K562 (cell line): Measurements from ENCODE around the gene IFT122. TPM values are rescaled to one million over a fixed set of nuclear protein-coding genes. Genes with fewer than 3 reads are reported as not detected.
"Not testable (repeated sequence)": the region's sequence is repeated elsewhere in the genome, so short reads cannot be mapped to it uniquely, and the experiment has no call there.

Experiments used
- ATAC-seq: fragments of 200-7000 bp; cut with Tn5 transposase; 3 replicates; pipeline ENCODE4 v1.9.1; 2020; ENCODE audit warnings: moderate library complexity
- BruUV-seq: library from RNA; stranded (reverse); fragments of 400-500 nt; replicated peaks from 2 replicates; lab custom pipeline; 2021; lab: Mats Ljungman, UMichigan
- CTCF ChIA-PET: fragments of 300-600 bp; formaldehyde crosslinking; extraction: SDS; loops from one replicate; lab custom pipeline; 2021; ENCODE audit warnings: low intra/inter-chr PET ratio; lab: Yijun Ruan, JAX
- POLR2A ChIA-PET: fragments of 300-600, 350-650 bp; sonication (Branson Sonifier 250); formaldehyde crosslinking; extraction: SDS; loops from one replicate; lab custom pipeline; 2021; ENCODE audit warnings: antibody characterized with exemption, inconsistent platforms; lab: Yijun Ruan, JAX
- DNase-seq, 4 experiments: peaks; one replicate each; pipeline versions ENCODE4 v3.0.0 to v3.0.0-alpha.2; 2011 to 2018; ENCODE audit warnings: low spot score in 3 of 4, mixed read lengths in 3 of 4; ENCODE audit errors: extremely low read depth in 1 of 4
- FAIRE-seq: peaks from 2 replicates; lab custom pipeline; 2011; peaks lifted over from hg19 to GRCh38; lab: Jason Lieb, UNC
- H2AFZ ChIP-seq: 2 replicates; pipeline ENCODE4 v1.6.0; 2011; ENCODE audit warnings: low read depth, low read length, control low read depth, inconsistent platforms
- H3K27ac ChIP-seq: fragments of 200-600 bp; 3 replicates; pipeline ENCODE4 v1.8.0; 2011; ENCODE audit warnings: low read depth, mild to moderate bottlenecking, control low read depth, inconsistent platforms, low read length, moderate library complexity, mixed read lengths; ENCODE audit errors: extremely low read depth
- H3K27me3 ChIP-seq, 2 experiments: fragments of 300-600 bp in 1 of 2; 2 replicates in 1 of 2; 3 replicates in 1 of 2; pipeline versions ENCODE4 v1.6.0 to v1.8.0; 2011; ENCODE audit warnings: inconsistent platforms in 2 of 2, low read length in 2 of 2, mild to moderate bottlenecking in 1 of 2, mixed read lengths in 1 of 2, moderate library complexity in 1 of 2; ENCODE audit not compliant: control insufficient read depth in 2 of 2, insufficient read depth in 2 of 2
- H3K36me3 ChIP-seq: fragments of 300-600 bp; 3 replicates; pipeline ENCODE4 v1.8.0; 2011; ENCODE audit warnings: mild to moderate bottlenecking, low read length, inconsistent platforms; ENCODE audit not compliant: control insufficient read depth, insufficient read depth
- H3K4me1 ChIP-seq, 2 experiments: fragments of 200-600 bp in 1 of 2; replicated peaks in 1 of 2; 2 replicates in 1 of 2; 3 replicates in 1 of 2; pipeline versions ENCODE4 v1.5.1 to v1.8.0; 2011; ENCODE audit warnings: inconsistent platforms in 2 of 2, low read length in 2 of 2, mild to moderate bottlenecking in 1 of 2, mixed read lengths in 1 of 2, moderate library complexity in 1 of 2; ENCODE audit not compliant: control insufficient read depth in 2 of 2, insufficient read depth in 2 of 2
- H3K4me2 ChIP-seq: 2 replicates; pipeline ENCODE4 v1.6.1; 2011; ENCODE audit warnings: low read length, control low read depth, inconsistent platforms, mixed read lengths; ENCODE audit not compliant: insufficient read depth
- H3K4me3 ChIP-seq: fragments of 200-600 bp; sonication (generic), shearing (Covaris generic); 2 replicates; pipeline ENCODE4 v1.5.1; 2016; ENCODE audit warnings: control low read depth, inconsistent platforms
- H3K79me2 ChIP-seq: fragments of 200-600 bp; 3 replicates; pipeline ENCODE4 v1.8.0; 2011; ENCODE audit warnings: low read length, inconsistent platforms; ENCODE audit not compliant: control insufficient read depth, insufficient read depth
- H3K9ac ChIP-seq, 2 experiments: 2 replicates each; pipeline versions ENCODE4 v1.6.0 to v1.6.1; 2011; ENCODE audit warnings: low read depth in 2 of 2, low read length in 2 of 2, control low read depth in 1 of 2, inconsistent platforms in 1 of 2, mild to moderate bottlenecking in 1 of 2, mixed read lengths in 1 of 2; ENCODE audit not compliant: insufficient read depth in 1 of 2
- H3K9me1 ChIP-seq: one replicate; pipeline ENCODE4 v1.6.0; 2011; ENCODE audit warnings: inconsistent platforms, mild to moderate bottlenecking, low read length, moderate library complexity; ENCODE audit not compliant: control insufficient read depth, insufficient read depth
- H3K9me3 ChIP-seq: replicated peaks from 2 replicates; pipeline ENCODE4 v1.5.1; 2011; ENCODE audit warnings: low read depth, low read length, inconsistent platforms; ENCODE audit not compliant: control insufficient read depth, insufficient read depth
- H4K20me1 ChIP-seq: replicated peaks from 2 replicates; pipeline ENCODE4 v1.6.1; 2011; ENCODE audit warnings: low read length, inconsistent platforms, mixed read lengths; ENCODE audit not compliant: control insufficient read depth, insufficient read depth
- CSDE1 ChIP-seq, 2 experiments: fragments of 450-650 bp; IDR thresholded peaks; 2 replicates each; pipeline ENCODE4 v1.6.1; 2016; ENCODE audit warnings: mild to moderate bottlenecking in 1 of 2
- ERF ChIP-seq: fragments of 450-650 bp; formaldehyde crosslinking; IDR thresholded peaks from 2 replicates; pipeline ENCODE4 v1.4.0; 2020; ENCODE audit warnings: mild to moderate bottlenecking, mixed read lengths
- SRSF7 ChIP-seq: fragments of 200-400 bp; formaldehyde crosslinking; optimal IDR thresholded peaks from 2 replicates; pipeline ENCODE3; 2017; ENCODE audit warnings: mild to moderate bottlenecking, low read depth, low read length
- ZBTB17 ChIP-seq: fragments of 450-650 bp; formaldehyde crosslinking; IDR thresholded peaks from 2 replicates; pipeline ENCODE4 v1.4.0; 2020; ENCODE audit warnings: mild to moderate bottlenecking
- WGBS: fragments of 100-300 bp; shearing (Covaris generic); methylation state at CpG from one replicate; pipeline ENCODE4 v1.1.6; 2016; ENCODE audit warnings: low coverage, mixed read lengths; ENCODE audit not compliant: insufficient coverage; ENCODE audit errors: missing lambda C conversion rate; 5-methylcytosine and 5-hydroxymethylcytosine counted together
- in situ Hi-C: fragments of 300-500 bp; cut with MboI; formaldehyde crosslinking; loops from 4 replicates; pipeline ENCODE4 v1.15.0; 2018; ENCODE audit warnings: inconsistent platforms, mixed read lengths
- intact Hi-C: fragments of 100-400 bp; cut with micrococcal nuclease; formaldehyde crosslinking; loops from 2 replicates; pipeline ENCODE4 v1.14.2; 2022
- polyA plus RNA-seq, 8 experiments: library from polyadenylated mRNA; depleted of rRNA in 4 of 8; stranded (reverse) in 5 of 8; unstranded in 3 of 8; fragments of >200 nt; fragmentation: Nextera tagmentation in 2 of 8; fragmentation: Illumina TruSeq in 1 of 8; extraction: Ambion mirVana in 2 of 8; extraction: Trizol in 1 of 8; gene quantifications; 2 replicates each; pipeline versions ENCODE4 v1.2.1 to v1.2.3, GENCODE V29; 2011 to 2014; ENCODE audit warnings: inconsistent platforms in 1 of 8, missing spikeins in 1 of 8
- total RNA-seq, 7 experiments: library from RNA; depleted of rRNA in 6 of 7; stranded (reverse); fragments of >200 nt in 6 of 7; fragmentation: Illumina TruSeq in 2 of 7; extraction: Trizol in 2 of 7; gene quantifications; 2 replicates each; pipeline versions ENCODE4 v1.2.1 to v1.2.3, GENCODE V29; 2011 to 2021; ENCODE audit warnings: low replicate concordance in 1 of 7
- TF ChIP-seq, protein P1 (sequence below), 2 experiments: fragments of 450-650 bp in 1 of 2; sonication (generic) in 1 of 2; formaldehyde crosslinking in 1 of 2; IDR thresholded peaks; 2 replicates each; pipeline versions ENCODE4 v1.7.1 to v1.9.0; 2016 to 2022; ENCODE audit warnings: inconsistent platforms in 1 of 2, mild to moderate bottlenecking in 1 of 2, missing genetic modification reagents in 1 of 2

Gene IFT122
- total and polyA plus RNA-seq, 9 of the 15 experiments (the other 6 are each of a cell fraction or from before 2014, with no cell fraction given): 2.4 to 11.5 (median 7.7) TPM

DNA sequence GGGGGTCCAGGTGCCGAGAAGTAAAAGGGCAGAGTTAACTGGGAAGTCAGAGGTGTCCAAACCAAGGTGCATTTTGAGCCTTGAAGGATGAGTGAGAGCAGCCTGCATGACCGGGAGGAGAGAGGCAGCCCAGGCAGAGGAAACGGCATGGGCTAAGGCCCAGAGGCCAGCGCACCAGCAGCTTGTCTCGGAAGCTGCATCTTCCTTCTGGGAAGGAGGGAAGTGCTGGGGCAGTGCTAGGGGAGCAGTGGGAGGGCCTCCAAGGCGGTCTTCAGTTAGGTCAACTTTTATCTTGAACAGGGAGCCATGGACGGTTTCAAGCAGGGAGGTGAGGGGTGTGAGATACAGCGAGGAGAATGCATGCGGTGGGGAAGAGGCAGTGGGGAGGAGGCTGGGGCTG, 104.0 kb downstream of the IFT122 start (continued):
- TF ChIP-seq, protein P1, sequence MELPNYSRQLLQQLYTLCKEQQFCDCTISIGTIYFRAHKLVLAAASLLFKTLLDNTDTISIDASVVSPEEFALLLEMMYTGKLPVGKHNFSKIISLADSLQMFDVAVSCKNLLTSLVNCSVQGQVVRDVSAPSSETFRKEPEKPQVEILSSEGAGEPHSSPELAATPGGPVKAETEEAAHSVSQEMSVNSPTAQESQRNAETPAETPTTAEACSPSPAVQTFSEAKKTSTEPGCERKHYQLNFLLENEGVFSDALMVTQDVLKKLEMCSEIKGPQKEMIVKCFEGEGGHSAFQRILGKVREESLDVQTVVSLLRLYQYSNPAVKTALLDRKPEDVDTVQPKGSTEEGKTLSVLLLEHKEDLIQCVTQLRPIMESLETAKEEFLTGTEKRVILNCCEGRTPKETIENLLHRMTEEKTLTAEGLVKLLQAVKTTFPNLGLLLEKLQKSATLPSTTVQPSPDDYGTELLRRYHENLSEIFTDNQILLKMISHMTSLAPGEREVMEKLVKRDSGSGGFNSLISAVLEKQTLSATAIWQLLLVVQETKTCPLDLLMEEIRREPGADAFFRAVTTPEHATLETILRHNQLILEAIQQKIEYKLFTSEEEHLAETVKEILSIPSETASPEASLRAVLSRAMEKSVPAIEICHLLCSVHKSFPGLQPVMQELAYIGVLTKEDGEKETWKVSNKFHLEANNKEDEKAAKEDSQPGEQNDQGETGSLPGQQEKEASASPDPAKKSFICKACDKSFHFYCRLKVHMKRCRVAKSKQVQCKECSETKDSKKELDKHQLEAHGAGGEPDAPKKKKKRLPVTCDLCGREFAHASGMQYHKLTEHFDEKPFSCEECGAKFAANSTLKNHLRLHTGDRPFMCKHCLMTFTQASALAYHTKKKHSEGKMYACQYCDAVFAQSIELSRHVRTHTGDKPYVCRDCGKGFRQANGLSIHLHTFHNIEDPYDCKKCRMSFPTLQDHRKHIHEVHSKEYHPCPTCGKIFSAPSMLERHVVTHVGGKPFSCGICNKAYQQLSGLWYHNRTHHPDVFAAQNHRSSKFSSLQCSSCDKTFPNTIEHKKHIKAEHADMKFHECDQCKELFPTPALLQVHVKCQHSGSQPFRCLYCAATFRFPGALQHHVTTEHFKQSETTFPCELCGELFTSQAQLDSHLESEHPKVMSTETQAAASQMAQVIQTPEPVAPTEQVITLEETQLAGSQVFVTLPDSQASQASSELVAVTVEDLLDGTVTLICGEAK (IDR thresholded peaks at IDR 0.05): no peak
- TF ChIP-seq, protein P1 (CRISPR knock-in tag; IDR thresholded peaks at IDR 0.05): no peak
- TF ChIP-seq ZBTB17 (no peak), ERF (no peak), SRSF7 (no peak), CSDE1 (IDR thresholded peaks at IDR 0.05) (no peak)

DNA sequence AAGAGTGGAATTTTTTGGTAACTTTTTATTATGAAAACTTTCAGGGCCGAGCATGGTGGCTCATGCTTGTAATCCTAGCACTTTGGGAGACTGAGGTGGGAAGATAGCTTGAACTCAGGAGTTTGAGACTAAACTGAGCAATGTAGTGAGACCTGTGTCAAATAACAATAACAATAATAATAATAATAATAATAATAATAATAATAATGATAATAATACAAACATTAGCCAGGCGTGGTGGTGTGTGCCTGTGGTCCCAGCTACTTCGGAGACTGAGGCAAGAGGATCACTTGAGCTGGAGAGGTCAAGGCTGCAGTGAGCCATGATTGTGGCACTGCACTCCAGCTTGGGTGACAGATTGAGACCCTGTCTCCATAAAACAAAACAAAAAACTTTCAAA, 105.9 kb downstream of the IFT122 start:
- POLR2A ChIA-PET: interaction anchor here (0.8 kb wide), 1 partner anchor 8 kb away, joined by 4 read pairs; no protein-coding TSS in a partner anchor
- H3K9me1 ChIP-seq, ATAC-seq, H3K36me3 ChIP-seq, H3K27me3 ChIP-seq, H3K9me3 ChIP-seq, FAIRE-seq, H3K4me3 ChIP-seq, H3K27ac ChIP-seq, H3K9ac ChIP-seq, H3K79me2 ChIP-seq, H2AFZ ChIP-seq, in situ Hi-C loops, CTCF ChIA-PET, BruUV-seq, DNase-seq, H3K4me2 ChIP-seq, intact Hi-C loops, H4K20me1 ChIP-seq: not testable (repeated sequence)
- H3K4me1 ChIP-seq: peaks cover 0 to 26% of the 10 kb centered on the region in 2 experiments; a peak in 2 of 5 replicates
- 49% methylated on average over 3 of the region's 3 CpGs for WGBS
